Endothelial cell of umbilical vein (primary cell): Measurements from ENCODE around the gene ARFRP1. TPM values are rescaled to one million over a fixed set of nuclear protein-coding genes. Genes with fewer than 3 reads are reported as not detected.

Experiments used
- BruUV-seq: library from RNA; stranded (reverse); fragments of 400-500 nt; replicated peaks from 2 replicates; lab custom pipeline; 2021; lab: Mats Ljungman, UMichigan
- CTCF ChIA-PET: fragments of 300-600, 350-600 bp; sonication (Branson Sonifier 250); formaldehyde crosslinking; loops from one replicate; lab custom pipeline; 2021; ENCODE audit warnings: antibody characterized with exemption, inconsistent platforms; lab: Charles Lee
- POLR2A ChIA-PET: fragments of 300-600, 350-600 bp; sonication (Branson Sonifier 250); formaldehyde crosslinking; loops from one replicate; lab custom pipeline; 2021; ENCODE audit warnings: antibody characterized with exemption, inconsistent platforms; lab: Charles Lee
- DNase-seq: peaks from one replicate; pipeline ENCODE4 v3.0.0-alpha.2; 2011; ENCODE audit warnings: low read depth, low spot score
- FAIRE-seq: peaks from 2 replicates; lab custom pipeline; 2011; peaks lifted over from hg19 to GRCh38; lab: Jason Lieb, UNC
- H2AFZ ChIP-seq: 2 replicates; pipeline ENCODE4 v1.6.0; 2012; ENCODE audit warnings: low read depth, low read length, control low read depth, inconsistent platforms
- H3K27ac ChIP-seq: 2 replicates; pipeline ENCODE4 v1.5.1; 2011; ENCODE audit warnings: low read depth, mild to moderate bottlenecking, control low read depth, low read length, moderate library complexity; ENCODE audit not compliant: insufficient read depth
- H3K27me3 ChIP-seq, 2 experiments: 2 replicates each; pipeline versions ENCODE4 v1.6.0 to v1.6.1; 2011; ENCODE audit warnings: low read length in 2 of 2, mixed read lengths in 1 of 2; ENCODE audit not compliant: control insufficient read depth in 2 of 2, insufficient read depth in 2 of 2
- H3K36me3 ChIP-seq, 2 experiments: 2 replicates in 1 of 2; 3 replicates in 1 of 2; pipeline ENCODE4 v1.5.1; 2011; ENCODE audit warnings: low read length in 2 of 2, mild to moderate bottlenecking in 1 of 2, moderate library complexity in 1 of 2; ENCODE audit not compliant: control insufficient read depth in 2 of 2, insufficient read depth in 2 of 2; ENCODE audit errors: extremely low read depth in 1 of 2
- H3K4me1 ChIP-seq: 3 replicates; pipeline ENCODE4 v1.5.1; 2011; ENCODE audit warnings: mild to moderate bottlenecking, low read length; ENCODE audit not compliant: control insufficient read depth, insufficient read depth; ENCODE audit errors: extremely low read depth
- H3K4me2 ChIP-seq: 2 replicates; pipeline ENCODE4 v1.6.1; 2011; ENCODE audit warnings: low read length, control low read depth, mixed read lengths; ENCODE audit not compliant: insufficient read depth
- H3K4me3 ChIP-seq, 3 experiments: fragments of 200-600 bp in 1 of 3; sonication (generic), shearing (Covaris generic) in 1 of 3; replicated peaks in 1 of 3; 2 replicates each; pipeline ENCODE4 v1.5.1; 2011 to 2016; ENCODE audit warnings: control low read depth in 3 of 3, low read length in 3 of 3, mild to moderate bottlenecking in 2 of 3, inconsistent platforms in 1 of 3, low read depth in 1 of 3, moderate library complexity in 1 of 3; ENCODE audit not compliant: insufficient read depth in 1 of 3
- H3K79me2 ChIP-seq: 2 replicates; pipeline ENCODE4 v1.6.0; 2012; ENCODE audit warnings: low read length, inconsistent platforms; ENCODE audit not compliant: control insufficient read depth, insufficient read depth
- H3K9ac ChIP-seq: replicated peaks from 2 replicates; pipeline ENCODE3; 2011; ENCODE audit warnings: low read length, control low read depth; ENCODE audit not compliant: insufficient read depth; ENCODE audit errors: extremely low read depth
- H3K9me1 ChIP-seq: replicated peaks from 3 replicates; pipeline ENCODE4 v1.6.0; 2011; ENCODE audit warnings: mild to moderate bottlenecking, low read length; ENCODE audit not compliant: control insufficient read depth, insufficient read depth; ENCODE audit errors: extremely low read depth
- H3K9me3 ChIP-seq: replicated peaks from 2 replicates; pipeline ENCODE4 v1.5.1; 2012; ENCODE audit warnings: low read length, inconsistent platforms; ENCODE audit not compliant: control insufficient read depth, insufficient read depth
- H4K20me1 ChIP-seq: replicated peaks from 2 replicates; pipeline ENCODE3; 2011; ENCODE audit warnings: mild to moderate bottlenecking, low read length; ENCODE audit not compliant: control insufficient read depth, insufficient read depth; ENCODE audit errors: extremely low read depth
- CTCF ChIP-seq, 2 donors: IDR thresholded peaks; 1 replicate in 1 of 2; 2 replicates in 1 of 2; pipeline ENCODE4 v1.5.1; 2011; ENCODE audit warnings: low read length in 2 of 2, mild to moderate bottlenecking in 2 of 2, moderate library complexity in 2 of 2, control low read depth in 1 of 2, inconsistent platforms in 1 of 2, low read depth in 1 of 2; ENCODE audit not compliant: insufficient read depth in 1 of 2; ENCODE audit errors: extremely low read depth in 1 of 2
- EZH2 ChIP-seq: IDR thresholded peaks from 2 replicates; pipeline ENCODE4 v1.6.1; 2012; ENCODE audit warnings: borderline replicate concordance, low read depth, mild to moderate bottlenecking, moderate library complexity, low read length, inconsistent platforms; ENCODE audit not compliant: severe bottlenecking
- FOS ChIP-seq: IDR thresholded peaks from 2 replicates; pipeline ENCODE4 v1.6.1; 2011; ENCODE audit warnings: mild to moderate bottlenecking, low read length, moderate library complexity, borderline replicate concordance; ENCODE audit not compliant: insufficient read depth
- MAX ChIP-seq: IDR thresholded peaks from 2 replicates; pipeline ENCODE4 v1.6.1; 2011; ENCODE audit not compliant: insufficient read depth, insufficient read length
- MYC ChIP-seq: IDR thresholded peaks from one replicate; pipeline ENCODE4 v1.6.1; 2011; ENCODE audit warnings: mild to moderate bottlenecking, low read depth, low read length
- POLR2A ChIP-seq: IDR thresholded peaks from 2 replicates; pipeline ENCODE4 v1.6.1; 2012; ENCODE audit warnings: low read depth, mild to moderate bottlenecking, control low read depth, low read length
- dilution Hi-C: fragments of 300-500 bp; cut with MboI; formaldehyde crosslinking; loops from one replicate; pipeline ENCODE4 v1.15.0; 2019; ENCODE audit warnings: low sequenced_read_pairs; ENCODE audit not compliant: extremely low pct_ligation_motif_present
- intact Hi-C: fragments of 100-400 bp; cut with micrococcal nuclease; formaldehyde crosslinking; loops from one replicate; pipeline ENCODE4 v1.10.0; 2022
- polyA plus RNA-seq, 4 experiments: library from polyadenylated mRNA; depleted of rRNA in 3 of 4; stranded (reverse) in 3 of 4; unstranded in 1 of 4; fragments of >200 nt; gene quantifications; 2 replicates each; pipeline versions ENCODE4 v1.2.1 to v1.2.3, GENCODE V29; 2011 to 2012; ENCODE audit warnings: missing spikeins in 1 of 4
- total RNA-seq: library from RNA; stranded (reverse); gene quantifications from 2 replicates; pipeline ENCODE4 v1.2.3, GENCODE V29; 2021

Gene ARFRP1
- total and polyA plus RNA-seq, 2 donors (not counting 3 experiments of a cell fraction or from before 2014, with no cell fraction given) = 48.7 to 51.6 TPM

- ChIA-PET CTCF (interaction anchor here (0.6 to 2.8 kb wide), 15 partner anchors 9 to 267 kb away, joined by 3 to 19 read pairs (median 6); partner anchors contain the start of genes LIME1, RTEL1, SLC2A4RG and TPD52L2), POLR2A (interaction anchor here (0.6 to 1.8 kb wide), 3 partner anchors 8 to 20 kb away, joined by 3 to 9 read pairs (median 8); no protein-coding TSS in a partner anchor)
- Histone ChIP-seq H3K27me3 (no peaks in the 10 kb centered on the region), H3K4me1 (peaks cover 14% of the 10 kb centered on the region), H3K9ac (peak overlapping the region; percentile 73), H3K36me3 (peaks cover 13 to 28% of the 10 kb centered on the region in 2 experiments), H2AFZ (no peak overlapping the region), H3K9me1 (no peaks in the 10 kb centered on the region), H3K79me2 (peaks cover 56% of the 10 kb centered on the region), H3K4me2 (peak overlapping the region; percentile 29), H3K4me3 (peak overlapping the region; percentile 62 to 77 (median 70)), H3K27ac (peak overlapping the region; percentile 29), H4K20me1 (no peaks in the 10 kb centered on the region), H3K9me3 (no peaks in the 10 kb centered on the region)
- intact Hi-C loops = loop anchor here (1.0 to 5.0 kb wide), 5 partner anchors 34 to 250 kb away; partner anchors contain the start of genes GMEB2, RTEL1, TPD52L2 and UCKL1
- FAIRE-seq (peak; percentile 72), DNase-seq (peak; percentile 39)
- dilution Hi-C loops = no loop called here
- BruUV-seq = no TSS peak
- no peak for TF ChIP-seq MAX
- TF ChIP-seq CTCF (IDR thresholded peaks at IDR 0.05; ENCODE audit: extremely low read depth in 1 of 2, insufficient read depth in 1 of 2, low read depth in 1 of 2, low read length in 2 of 2) = peak; percentile 24 to 25
- TF ChIP-seq FOS = no peak
- no peak for TF ChIP-seq POLR2A
- TF ChIP-seq EZH2 = no peak
- TF ChIP-seq MYC = peak; percentile 14
Observed at GRCh38 chr20:63706852-63707557, 771 bp downstream of the ARFRP1 start.
